Posterior vena cava (tissue), 2 donors: ENCODE data around the gene TUT1. TPM values are rescaled to one million over a fixed set of nuclear protein-coding genes. Genes with fewer than 3 reads are reported as not detected.
A peak's percentile ranks its signal among the peaks of the same experiment; 100 is the strongest.
"Not testable (repeated sequence)": the region's sequence is repeated elsewhere in the genome, so short reads cannot be mapped to it uniquely, and the experiment has no call there.

Experiments
- DNase-seq: peaks from one replicate; pipeline ENCODE4 v3.0.0-alpha.2; 2020; ENCODE audit warnings: low spot score
- intact Hi-C, 2 donors: fragments of 100-400 bp; cut with DNase I; formaldehyde crosslinking; loops; one replicate each; pipeline versions ENCODE4 v1.14.1 to v1.14.2; 2022 to 2023
- total RNA-seq, 2 donors: library from RNA; stranded (reverse); fragmentation: NEBNext Ultra II Directional; extraction: Animal tissue kit (Norgen Biotek cat#: 25700); gene quantifications; one replicate each; pipeline ENCODE4 v1.2.1, GENCODE V29; 2021
- donor health status: DM: yes; HTN: yes; CAD: no.
- donor health status: DM: yes; HTN: yes; CAD: no.

TUT1 gene
- total RNA-seq, 2 donors from 2014 or later = 10.7 to 14.1 TPM

GRCh38 chr11:62605902-62606301 lies 14.6 kb upstream of the TUT1 start:
- intact Hi-C loops = no loop called here
- DNase-seq = no peak

GRCh38 chr11:62605467-62605866 lies 14.1 kb upstream of the TUT1 start:
- peak; percentile 80 for DNase-seq
- intact Hi-C loops = no loop called here

DNA sequence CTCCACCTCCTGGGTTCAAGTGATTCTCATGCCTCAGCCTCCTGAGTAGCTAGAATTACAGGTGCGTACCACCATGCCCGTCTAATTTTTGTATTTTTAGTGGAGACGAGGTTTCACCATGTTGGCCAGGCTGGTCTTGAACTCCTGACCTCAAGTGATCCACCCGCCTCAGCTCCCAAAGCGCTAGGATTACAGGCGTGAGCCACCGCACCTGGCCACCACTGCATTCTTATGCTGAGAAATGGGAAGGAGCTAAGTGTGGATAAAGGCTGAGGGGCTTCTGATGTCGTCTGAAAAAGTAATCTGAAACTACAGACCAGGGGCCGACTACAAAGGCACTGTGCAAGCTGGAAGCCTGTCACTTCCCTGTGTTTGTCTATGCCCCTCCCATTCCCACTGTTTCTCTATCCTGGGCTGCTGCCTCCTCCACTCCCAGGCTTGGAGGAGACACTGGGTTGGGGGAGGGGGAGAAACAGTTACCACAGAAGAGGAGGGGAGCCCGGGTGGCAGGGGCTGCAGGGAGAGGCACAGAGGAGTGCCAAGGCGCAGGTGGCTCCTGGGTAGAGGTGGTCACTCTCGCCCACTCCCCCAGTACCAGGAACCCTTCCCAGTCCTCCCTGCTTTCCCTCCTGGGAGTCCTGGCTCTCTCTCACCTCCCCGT lies 13.3 kb upstream of the TUT1 start:
- intact Hi-C loops = no loop called here

GRCh38 chr11:62603776-62604299 lies 12.5 kb upstream of the TUT1 start:
- intact Hi-C loops = no loop called here

More for the DNA sequence above, 13.3 kb upstream of the TUT1 start:
- no peak for DNase-seq

DNA sequence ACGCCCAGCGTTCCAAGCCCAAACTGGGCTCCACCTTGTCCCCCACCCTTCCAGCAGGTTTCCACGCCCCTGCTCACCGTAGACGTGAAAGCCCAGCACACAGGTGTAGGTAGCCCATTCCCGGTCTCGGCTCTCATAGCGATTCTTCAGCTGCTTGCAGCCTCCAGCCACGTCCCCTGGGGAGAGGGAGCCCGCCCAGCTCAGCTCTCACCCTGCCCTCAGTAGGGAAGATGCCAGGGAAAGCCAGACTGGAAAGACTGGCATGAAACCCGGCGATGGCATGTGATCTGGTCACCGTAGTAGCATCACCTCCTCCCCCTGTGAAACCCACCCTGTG lies 11.7 kb upstream of the TUT1 start:
- DNase-seq = peak; percentile 78
- intact Hi-C loops = no loop called here

More at GRCh38 chr11:62603776-62604299, 12.5 kb upstream of the TUT1 start:
- no peak for DNase-seq

- peak; percentile 91 for DNase-seq
Measured at GRCh38 chr11:62602141-62603071, 11.1 kb upstream of the TUT1 start.

GRCh38 chr11:62601372-62602140 lies 10.2 kb upstream of the TUT1 start, which contains the start of gene MTA2:
Gene MTA2, minus strand, starts transcription at chr11:62601865. Its CDS starts 415 bp downstream, at chr11:62601450.
- intact Hi-C loops = no loop called here
- peak; percentile 99 for DNase-seq

More at GRCh38 chr11:62602141-62603071, 11.1 kb upstream of the TUT1 start:
- intact Hi-C loops = no loop called here

- intact Hi-C loops = no loop called here
Measured at GRCh38 chr11:62601122-62601371, 9.7 kb upstream of the TUT1 start.

DNA sequence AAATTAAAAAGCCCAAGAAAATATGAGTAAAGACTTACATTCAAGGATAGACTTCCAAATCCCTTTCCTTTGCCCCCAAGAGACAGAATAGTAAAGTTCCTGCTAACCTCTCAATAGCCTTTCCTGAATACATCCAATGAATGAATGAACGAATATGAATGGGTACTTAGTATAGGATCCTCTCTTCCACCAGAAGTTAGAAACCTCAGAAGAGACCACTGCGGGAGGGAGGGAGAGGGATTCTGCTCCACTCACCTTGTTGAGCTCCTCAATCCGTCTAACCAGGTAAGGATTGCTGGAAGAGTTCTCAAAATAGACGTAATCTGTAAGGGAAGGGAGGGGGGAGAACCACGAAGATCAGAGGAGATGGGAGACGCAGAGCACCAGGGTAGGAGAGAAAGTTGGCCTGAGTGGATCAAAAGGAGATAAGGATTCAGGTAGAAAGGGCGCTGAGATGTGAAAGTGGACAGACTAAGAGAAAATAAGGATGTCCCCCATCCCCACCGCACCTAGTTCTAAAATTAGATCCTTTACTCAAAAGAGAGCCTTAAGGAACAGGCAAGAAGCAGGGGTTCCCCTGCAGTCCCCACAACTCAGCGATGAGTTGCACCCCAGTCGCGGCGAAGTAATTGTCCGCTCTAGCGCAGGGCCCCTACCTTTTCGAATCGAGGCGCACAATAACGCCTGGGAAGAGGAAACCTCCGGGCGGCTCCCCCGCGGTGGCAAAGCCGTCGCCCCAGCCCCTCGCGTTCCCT lies 9.2 kb upstream of the TUT1 start:
- intact Hi-C loops = no loop called here

More at GRCh38 chr11:62601122-62601371, 9.7 kb upstream of the TUT1 start:
- peak; percentile 90 for DNase-seq

GRCh38 chr11:62599901-62600300 lies 8.6 kb upstream of the TUT1 start:
- DNase-seq = no peak
- intact Hi-C loops = no loop called here

More for the DNA sequence above, 9.2 kb upstream of the TUT1 start:
- DNase-seq = no peak

GRCh38 chr11:62599069-62599696 lies 7.9 kb upstream of the TUT1 start:
- intact Hi-C loops = no loop called here
- peak; percentile 98 for DNase-seq

- intact Hi-C loops = no loop called here
Measured at GRCh38 chr11:62595124-62595523, 3.8 kb upstream of the TUT1 start.

GRCh38 chr11:62593434-62594044 lies 2.2 kb upstream of the TUT1 start:
- intact Hi-C loops = no loop called here
- peak; percentile 92 for DNase-seq

More at GRCh38 chr11:62595124-62595523, 3.8 kb upstream of the TUT1 start:
- DNase-seq = no peak

GRCh38 chr11:62592989-62593421 lies 1.7 kb upstream of the TUT1 start:
- DNase-seq = no peak
- intact Hi-C loops = no loop called here

- no peak for DNase-seq
- intact Hi-C loops = no loop called here
Measured at GRCh38 chr11:62592146-62592815, 958 bp upstream of the TUT1 start.

DNA sequence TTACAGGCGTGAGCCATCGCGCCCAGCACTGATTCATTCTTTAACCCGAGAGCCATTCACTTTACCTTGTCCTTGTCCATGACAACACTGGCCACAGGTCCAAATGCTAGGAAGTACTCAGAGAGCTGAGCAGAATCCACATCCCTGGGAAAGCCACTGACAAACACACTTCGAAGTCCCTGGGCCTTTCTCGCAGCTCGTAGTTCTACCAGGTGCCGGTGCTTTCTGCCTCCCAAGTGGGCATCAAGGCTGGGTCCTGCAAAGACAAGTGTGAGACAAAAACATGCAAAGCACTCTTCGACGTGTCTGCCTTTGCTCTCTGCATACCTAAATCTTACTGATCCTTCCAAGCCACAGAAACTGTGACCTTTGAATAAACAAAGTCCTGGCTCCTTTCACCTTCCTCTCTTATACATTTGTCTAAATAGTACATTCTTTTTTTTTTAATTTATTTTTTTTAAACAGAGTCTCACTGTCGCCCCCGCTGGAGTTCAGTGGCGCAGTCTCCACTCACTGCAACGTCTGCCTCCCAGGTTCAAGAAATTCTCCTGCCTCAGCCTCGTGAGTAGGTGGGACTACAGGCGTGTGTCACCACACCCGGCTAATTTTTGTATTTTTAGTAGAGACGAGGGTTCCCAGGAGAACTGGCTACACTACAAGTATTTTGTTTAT lies 2.2 kb downstream of the TUT1 start:
- intact Hi-C loops = no loop called here
- DNase-seq = peak; percentile 26

- intact Hi-C loops = not testable (repeated sequence)
- DNase-seq = peak; percentile 32
Measured at GRCh38 chr11:62585356-62585755, 6.0 kb downstream of the TUT1 start.
